AG04450 (cell line): ENCODE data around the gene LIG3. TPM values are rescaled to one million over a fixed set of nuclear protein-coding genes. Genes with fewer than 3 reads are reported as not detected.
"Not testable (repeated sequence)": the region's sequence is repeated elsewhere in the genome, so short reads cannot be mapped to it uniquely, and the experiment has no call there.

Experiments used
- CTCF ChIA-PET: fragments of 300-600, 350-600 bp; formaldehyde crosslinking; extraction: SDS; loops from one replicate; lab custom pipeline; 2022; ENCODE audit warnings: antibody characterized with exemption, inconsistent platforms; lab: Charles Lee
- POLR2A ChIA-PET: fragments of 350-600 bp; formaldehyde crosslinking; extraction: SDS; loops from one replicate; lab custom pipeline; 2021; ENCODE audit warnings: antibody characterized with exemption, inconsistent platforms; lab: Yijun Ruan, JAX
- DNase-seq: peaks from one replicate; pipeline ENCODE4 v3.0.0-alpha.2; 2011; ENCODE audit warnings: low read depth, low spot score
- H3K27ac ChIP-seq: one replicate; pipeline ENCODE4 v1.5.1; 2012; ENCODE audit warnings: low read depth, low read length, control low read depth
- H3K27me3 ChIP-seq: one replicate; pipeline ENCODE4 v1.6.0; 2012; ENCODE audit warnings: low read length; ENCODE audit not compliant: control insufficient read depth, insufficient read depth
- H3K4me3 ChIP-seq: 2 replicates; pipeline ENCODE4 v1.5.1; 2011; ENCODE audit warnings: mild to moderate bottlenecking, low read depth, low read length, control low read depth
- H3K9me3 ChIP-seq: 2 replicates; pipeline ENCODE4 v1.5.1; 2012; ENCODE audit warnings: low read length; ENCODE audit not compliant: control insufficient read depth, insufficient read depth
- polyA plus RNA-seq: library from polyadenylated mRNA; depleted of rRNA; stranded (reverse); fragments of >200 nt; gene quantifications from 2 replicates; pipeline ENCODE4 v1.2.3, GENCODE V29; 2011
- TF ChIP-seq, protein P1 (sequence below): IDR thresholded peaks from 2 replicates; pipeline ENCODE4 v1.5.1; 2011; ENCODE audit warnings: low read depth, low read length, control low read depth, inconsistent platforms

Gene LIG3
- polyA plus RNA-seq, 1 experiment, result 34.2 TPM

DNA sequence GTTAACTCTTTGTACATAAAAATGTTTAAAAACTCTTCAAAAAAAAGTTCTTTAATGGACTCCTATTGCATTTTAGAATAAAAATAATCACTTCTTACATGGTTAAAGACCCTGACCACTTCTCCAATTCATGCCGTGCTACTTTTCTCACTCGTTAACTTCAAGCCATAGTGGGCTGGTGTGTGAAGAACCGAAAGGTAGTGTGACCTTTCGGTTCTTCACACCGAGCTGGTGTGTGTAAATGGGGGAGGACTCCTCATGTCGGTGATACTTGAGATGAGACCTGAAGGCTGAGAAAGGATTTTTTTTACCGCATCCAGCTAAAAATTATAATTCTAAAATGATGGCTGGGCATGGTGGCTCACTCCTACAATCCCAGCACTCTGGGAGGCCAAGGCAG, 61.1 kb downstream of the LIG3 start:
- Histone ChIP-seq H3K9me3 (no peaks in the 10 kb centered on the region), H3K27me3 (no peaks in the 10 kb centered on the region), H3K4me3 (no peak overlapping the region), H3K27ac (no peak overlapping the region)
- TF ChIP-seq, protein P1, sequence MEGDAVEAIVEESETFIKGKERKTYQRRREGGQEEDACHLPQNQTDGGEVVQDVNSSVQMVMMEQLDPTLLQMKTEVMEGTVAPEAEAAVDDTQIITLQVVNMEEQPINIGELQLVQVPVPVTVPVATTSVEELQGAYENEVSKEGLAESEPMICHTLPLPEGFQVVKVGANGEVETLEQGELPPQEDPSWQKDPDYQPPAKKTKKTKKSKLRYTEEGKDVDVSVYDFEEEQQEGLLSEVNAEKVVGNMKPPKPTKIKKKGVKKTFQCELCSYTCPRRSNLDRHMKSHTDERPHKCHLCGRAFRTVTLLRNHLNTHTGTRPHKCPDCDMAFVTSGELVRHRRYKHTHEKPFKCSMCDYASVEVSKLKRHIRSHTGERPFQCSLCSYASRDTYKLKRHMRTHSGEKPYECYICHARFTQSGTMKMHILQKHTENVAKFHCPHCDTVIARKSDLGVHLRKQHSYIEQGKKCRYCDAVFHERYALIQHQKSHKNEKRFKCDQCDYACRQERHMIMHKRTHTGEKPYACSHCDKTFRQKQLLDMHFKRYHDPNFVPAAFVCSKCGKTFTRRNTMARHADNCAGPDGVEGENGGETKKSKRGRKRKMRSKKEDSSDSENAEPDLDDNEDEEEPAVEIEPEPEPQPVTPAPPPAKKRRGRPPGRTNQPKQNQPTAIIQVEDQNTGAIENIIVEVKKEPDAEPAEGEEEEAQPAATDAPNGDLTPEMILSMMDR, result no peak
- CTCF ChIA-PET, result interaction anchor here (1.3 kb wide), 1 partner anchor 49 kb away, joined by 8 read pairs; no protein-coding TSS in a partner anchor
- DNase-seq, result no peak
- POLR2A ChIA-PET, result interaction anchor here (1.1 kb wide), 1 partner anchor 60 kb away, joined by 4 read pairs; no protein-coding TSS in a partner anchor

- DNase-seq, result no peak
- TF ChIP-seq, protein P1, result no peak
- Histone ChIP-seq H3K27ac (no peak overlapping the region), H3K27me3 (no peaks in the 10 kb centered on the region), H3K4me3 (no peak overlapping the region), H3K9me3 (no peaks in the 10 kb centered on the region)
- ChIA-PET POLR2A (no interaction called here), CTCF (no interaction called here)
Observed at GRCh38 chr17:35044181-35044580, 63.9 kb downstream of the LIG3 start.

- H3K27me3 ChIP-seq, H3K9me3 ChIP-seq, POLR2A ChIA-PET, CTCF ChIA-PET, H3K4me3 ChIP-seq, H3K27ac ChIP-seq, DNase-seq: not testable (repeated sequence)
Observed at GRCh38 chr17:35045458-35045979, 65.2 kb downstream of the LIG3 start.

- no peak for DNase-seq
- TF ChIP-seq, protein P1, result no peak
- no peak overlapping the region for H3K27ac ChIP-seq
- ChIA-PET CTCF (interaction anchor here (0.6 to 1.0 kb wide), 3 partner anchors 19 to 194 kb away, joined by 3 to 6 read pairs (median 5); no protein-coding TSS in a partner anchor), POLR2A (no interaction called here)
- H3K4me3 ChIP-seq, result no peak overlapping the region
- no peaks in the 10 kb centered on the region for H3K27me3 ChIP-seq
- no peaks in the 10 kb centered on the region for H3K9me3 ChIP-seq
Observed at GRCh38 chr17:35046245-35046644, 65.9 kb downstream of the LIG3 start.

DNA sequence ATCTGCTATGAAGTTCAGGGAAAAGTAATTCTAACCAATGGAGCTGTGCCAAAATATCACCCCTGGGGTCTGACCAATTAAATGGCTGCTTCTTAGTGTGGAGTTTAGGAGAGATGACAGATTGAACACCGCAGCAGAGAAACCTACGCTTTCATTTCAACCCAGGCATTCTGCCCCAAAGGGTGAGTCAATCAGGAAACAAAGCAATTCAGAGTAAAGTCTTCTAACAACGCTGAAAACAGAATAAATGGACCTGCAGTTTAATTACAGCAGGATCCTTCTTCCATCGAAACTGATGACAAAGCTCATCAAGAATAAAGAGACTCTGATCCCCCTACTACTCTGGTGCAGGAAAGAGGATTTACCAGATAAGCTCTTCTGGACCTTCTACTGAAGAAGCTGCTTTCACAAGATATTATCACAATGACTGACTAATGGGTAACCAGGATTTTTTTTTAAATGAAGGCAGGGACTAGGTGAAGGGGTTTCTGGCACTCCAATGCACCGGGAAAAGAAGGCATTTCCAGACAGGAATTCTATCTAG, 66.5 kb downstream of the LIG3 start:
- Histone ChIP-seq H3K27me3 (no peaks in the 10 kb centered on the region), H3K9me3 (no peaks in the 10 kb centered on the region), H3K27ac (no peak overlapping the region), H3K4me3 (no peak overlapping the region)
- no peak for DNase-seq
- ChIA-PET POLR2A (no interaction called here), CTCF (interaction anchor here (0.6 to 1.0 kb wide), 3 partner anchors 19 to 193 kb away, joined by 3 to 6 read pairs (median 5); no protein-coding TSS in a partner anchor)
- TF ChIP-seq, protein P1, result no peak
